GM18519 (cell line): ENCODE data around the gene TMEM190.
"Not testable (repeated sequence)": the region's sequence is repeated elsewhere in the genome, so short reads cannot be mapped to it uniquely, and the experiment has no call there.

Experiments used
- ATAC-seq: cut with Tn5 transposase; IDR thresholded peaks from one replicate; pipeline ENCODE4 v1.9.1; 2021; ENCODE audit warnings: mild to moderate bottlenecking, moderate library complexity; ENCODE audit not compliant: unreplicated experiment, low FRiP score

TMEM190 gene

GRCh38 chr19:55389386-55390317 is 13.0 kb downstream of the TMEM190 start:
- ATAC-seq = no peak

- no peak for ATAC-seq
Measured at GRCh38 chr19:55390461-55390880, 13.8 kb downstream of the TMEM190 start.

- no peak for ATAC-seq
Measured at GRCh38 chr19:55391191-55391670, 14.6 kb downstream of the TMEM190 start.

- no peak for ATAC-seq
Measured at GRCh38 chr19:55391702-55392615, 15.3 kb downstream of the TMEM190 start.

- ATAC-seq = no peak
Measured at GRCh38 chr19:55392820-55393761, 16.5 kb downstream of the TMEM190 start.

- ATAC-seq = no peak
Measured at GRCh38 chr19:55398200-55398925, 21.7 kb downstream of the TMEM190 start.

GRCh38 chr19:55400281-55401087 is 23.9 kb downstream of the TMEM190 start:
- ATAC-seq = no peak

GRCh38 chr19:55401390-55401789 is 24.8 kb downstream of the TMEM190 start:
- ATAC-seq = not testable (repeated sequence)

GRCh38 chr19:55402509-55402908 is 25.9 kb downstream of the TMEM190 start:
- ATAC-seq = no peak

GRCh38 chr19:55405638-55406037 is 29.0 kb downstream of the TMEM190 start:
- ATAC-seq = no peak

- no peak for ATAC-seq
Measured at GRCh38 chr19:55406091-55406825, 29.6 kb downstream of the TMEM190 start.

- peak; percentile 11 for ATAC-seq
Measured at GRCh38 chr19:55406826-55407549, 30.4 kb downstream of the TMEM190 start.

- ATAC-seq = not testable (repeated sequence)
Measured at GRCh38 chr19:55407550-55407799, 30.8 kb downstream of the TMEM190 start, which contains the start of gene UBE2S. UBE2S (minus strand) TSS chr19:55407788; CDS start chr19:55407589, 199 bp downstream.

GRCh38 chr19:55407800-55408532 is 31.3 kb downstream of the TMEM190 start:
- peak; percentile 70 for ATAC-seq

- ATAC-seq = no peak
Measured at GRCh38 chr19:55408533-55408872, 31.9 kb downstream of the TMEM190 start.

- ATAC-seq = not testable (repeated sequence)
Measured at GRCh38 chr19:55409179-55409578, 32.6 kb downstream of the TMEM190 start.

- ATAC-seq = no peak
Measured at GRCh38 chr19:55410168-55410567, 33.5 kb downstream of the TMEM190 start.
